GM13977 (cell line): ENCODE results near the gene PDE1C.
A peak's percentile ranks its signal among the peaks of the same experiment; 100 is the strongest.

Experiments
- DNase-seq: peaks from one replicate; pipeline ENCODE4 v3.0.0; 2012; ENCODE audit warnings: low spot score
- CTCF ChIP-seq: IDR thresholded peaks from 2 replicates; pipeline ENCODE4 v1.5.1; 2012; ENCODE audit warnings: mild to moderate bottlenecking, control low read depth; ENCODE audit not compliant: insufficient read depth; ENCODE audit errors: extremely low read depth, missing control alignments
- in situ Hi-C: fragments of 300-500 bp; cut with MboI; formaldehyde crosslinking; loops from one replicate; pipeline ENCODE4 v1.12.0; 2022; ENCODE audit warnings: low sequenced_read_pairs, low pct_unique_long_range_greater_than_20kb, mixed read lengths, inconsistent platforms; ENCODE audit not compliant: unreplicated experiment

Gene PDE1C

GRCh38 chr7:31819031-31819430 is 251.2 kb downstream of the PDE1C start:
- in situ Hi-C loops, result no loop called here
- no peak for DNase-seq
- TF ChIP-seq CTCF, result no peak

- no peak for DNase-seq
- in situ Hi-C loops, result no loop called here
- TF ChIP-seq CTCF, result no peak
These were observed 253.4 kb downstream of the PDE1C start for GRCh38 chr7:31816810-31817209.

GRCh38 chr7:31815796-31816195 is 254.4 kb downstream of the PDE1C start:
- TF ChIP-seq CTCF, result no peak
- in situ Hi-C loops, result no loop called here
- DNase-seq, result no peak

- in situ Hi-C loops, result no loop called here
- peak; percentile 37 for TF ChIP-seq CTCF
- no peak for DNase-seq
These were observed 256.0 kb downstream of the PDE1C start for GRCh38 chr7:31814187-31814586.

- no peak for TF ChIP-seq CTCF
- no peak for DNase-seq
- in situ Hi-C loops, result no loop called here
These were observed 258.4 kb downstream of the PDE1C start for GRCh38 chr7:31811650-31812461.

GRCh38 chr7:31805209-31805818 is 264.9 kb downstream of the PDE1C start:
- in situ Hi-C loops, result no loop called here
- no peak for DNase-seq
- no peak for TF ChIP-seq CTCF
